Central memory CD4-positive, alpha-beta T cell (primary cell): ENCODE results near the gene TRAM2.
"Not testable (repeated sequence)": the region's sequence is repeated elsewhere in the genome, so short reads cannot be mapped to it uniquely, and the experiment has no call there.

ENCODE experiments used
- DNase-seq: peaks from one replicate; pipeline ENCODE4 v3.0.0; 2022

Gene TRAM2

GRCh38 chr6:52474173-52474572 lies 102.7 kb downstream of the TRAM2 start:
- DNase-seq, result no peak

- DNase-seq, result not testable (repeated sequence)
These were observed 115.7 kb downstream of the TRAM2 start for GRCh38 chr6:52461194-52461593.

DNA sequence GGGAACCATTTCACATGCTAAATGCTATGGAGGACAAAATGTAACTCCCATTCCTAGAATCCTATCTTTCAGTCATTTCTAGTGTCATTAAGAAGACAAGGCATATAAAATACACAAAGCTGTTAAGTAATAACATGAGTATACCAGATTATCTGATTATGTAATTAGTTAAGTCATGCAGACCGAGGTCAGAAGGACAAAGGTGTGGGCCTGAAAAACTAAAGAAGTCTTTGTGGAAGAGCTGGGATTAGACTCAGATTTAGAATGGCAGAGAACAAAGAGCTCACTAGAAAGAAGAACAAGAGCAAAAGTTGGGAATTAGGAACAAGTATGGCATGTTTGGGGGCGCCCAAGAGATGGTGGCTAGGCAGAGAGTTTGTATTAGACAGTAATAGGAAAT lies 119.8 kb downstream of the TRAM2 start:
- DNase-seq, result no peak

- no peak for DNase-seq
These were observed 122.3 kb downstream of the TRAM2 start for GRCh38 chr6:52454556-52454955.
